NCI-H748 treated with DMSO at 0.1 percent for 48 hours (cell line): ENCODE measurements around the gene SIAH1.
"Not testable (repeated sequence)": the region's sequence is repeated elsewhere in the genome, so short reads cannot be mapped to it uniquely, and the experiment has no call there.

Experiments used
- DNase-seq: peaks from one replicate; lab custom pipeline; 2025; lab: John Stamatoyannopoulos, UW

The SIAH1 gene

DNA sequence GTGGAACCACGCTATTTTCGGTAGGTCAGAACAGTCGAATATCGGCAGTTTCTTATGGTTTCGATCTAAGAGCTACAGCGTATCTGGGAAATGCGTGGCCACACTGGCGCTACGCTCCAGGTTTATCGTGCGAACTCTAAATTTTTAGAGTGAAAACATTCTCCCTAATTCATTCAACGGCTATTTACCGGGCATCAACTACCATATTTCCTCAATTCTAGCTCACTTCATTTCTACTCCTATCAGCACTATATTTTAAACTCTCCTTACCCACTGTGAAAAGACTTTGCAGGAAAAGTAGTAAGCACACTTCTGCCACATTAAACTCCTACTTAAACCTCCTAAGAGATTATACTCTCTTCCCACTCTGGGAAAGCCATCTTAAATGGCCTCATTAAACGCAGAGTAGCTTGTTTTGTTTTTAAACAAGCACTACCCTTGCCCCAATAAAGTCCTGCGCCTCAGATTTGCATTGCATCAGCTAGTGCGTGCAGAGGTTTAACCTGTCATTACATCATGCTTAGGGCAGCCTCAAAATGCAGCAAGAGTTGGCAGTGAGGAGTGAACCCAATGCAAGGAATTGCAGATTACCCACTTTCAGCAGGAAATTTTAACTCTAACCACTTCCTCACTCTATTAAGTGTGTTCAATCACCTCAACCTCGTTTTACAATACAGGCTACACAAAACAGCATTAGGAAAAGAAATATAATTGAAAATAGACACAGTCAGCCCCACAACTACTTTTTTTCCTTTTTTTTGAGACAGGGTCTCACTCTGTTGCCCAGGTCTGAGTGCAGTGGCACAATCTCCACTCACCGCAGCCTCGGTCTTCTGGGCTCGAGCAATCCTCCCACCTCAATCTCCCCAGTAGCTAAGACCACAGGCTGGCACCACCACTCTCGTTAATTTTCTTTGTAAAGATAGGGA, 18.8 kb downstream of the SIAH1 start:
- peak; percentile 21 for DNase-seq

- DNase-seq, result peak; percentile 40
Observed at GRCh38 chr16:48365601-48366164, 19.5 kb downstream of the SIAH1 start.

DNA sequence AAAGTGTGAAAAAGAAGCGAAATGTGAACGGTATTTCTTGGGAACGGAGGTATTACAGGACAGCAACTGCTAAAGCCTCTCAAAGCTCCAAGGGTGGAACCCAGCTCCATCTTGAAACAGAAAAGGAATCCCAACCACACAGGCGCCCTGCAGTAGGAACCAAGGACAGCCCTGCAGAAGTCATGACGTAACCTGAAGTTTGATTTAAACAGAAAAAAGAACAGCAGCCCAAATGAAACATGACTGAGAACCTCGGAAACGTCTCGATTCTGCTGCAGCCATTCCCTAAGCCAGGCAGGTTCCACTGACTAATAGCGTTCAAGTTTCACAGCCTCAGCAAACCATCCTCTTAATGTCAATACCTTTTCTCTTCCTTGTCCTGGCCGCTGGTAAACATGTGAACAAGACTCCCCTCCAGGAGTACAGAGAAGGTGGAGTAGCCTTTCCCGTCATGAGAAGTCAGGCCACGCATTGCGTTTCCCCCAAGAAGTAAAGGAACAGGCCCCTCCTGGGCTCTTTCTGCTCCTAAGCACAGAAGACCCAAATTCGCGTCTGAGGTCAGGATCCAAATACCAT, 20.1 kb downstream of the SIAH1 start:
- DNase-seq, result no peak

- DNase-seq, result no peak
Observed at GRCh38 chr16:48361540-48362144, 23.6 kb downstream of the SIAH1 start.

DNA sequence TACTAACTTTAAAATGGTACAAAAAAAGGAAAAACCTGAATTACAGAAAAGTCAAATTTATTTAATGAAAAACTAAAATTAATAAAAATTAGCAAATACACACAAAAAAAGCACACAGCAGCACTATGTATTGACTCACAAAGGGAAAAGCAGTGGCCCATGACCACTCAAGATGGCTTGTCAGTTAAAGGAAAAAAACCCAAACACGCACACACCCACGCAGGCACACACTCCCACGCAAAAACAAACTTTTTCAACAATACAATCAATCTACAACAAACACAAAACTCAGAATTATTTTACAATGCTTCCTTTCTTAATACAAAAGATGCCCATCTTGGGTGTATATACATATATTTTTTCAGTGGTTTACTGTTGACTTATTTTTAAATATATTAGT, 24.2 kb downstream of the SIAH1 start:
- DNase-seq, result no peak

DNA sequence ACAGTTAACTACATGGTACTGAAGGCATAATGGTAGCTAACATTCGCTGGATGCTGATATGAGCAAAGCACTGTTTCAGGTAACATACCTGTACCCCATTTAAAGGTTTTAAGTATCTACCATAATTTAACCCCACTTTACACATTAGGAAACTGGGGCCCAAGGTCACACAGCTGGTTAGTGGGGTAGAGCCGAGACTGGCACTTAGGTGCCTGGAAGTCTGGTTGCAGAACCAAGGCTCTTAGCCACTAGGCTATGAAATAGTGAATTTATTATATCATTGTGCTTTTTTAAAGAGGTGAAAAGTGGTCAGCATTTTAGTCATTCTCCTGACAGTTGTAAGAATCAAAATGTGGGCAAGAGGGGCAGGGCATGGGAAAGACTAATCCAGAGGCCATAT, 25.2 kb downstream of the SIAH1 start:
- no peak for DNase-seq

- no peak for DNase-seq
Observed at GRCh38 chr16:48358419-48358818, 26.8 kb downstream of the SIAH1 start.

DNA sequence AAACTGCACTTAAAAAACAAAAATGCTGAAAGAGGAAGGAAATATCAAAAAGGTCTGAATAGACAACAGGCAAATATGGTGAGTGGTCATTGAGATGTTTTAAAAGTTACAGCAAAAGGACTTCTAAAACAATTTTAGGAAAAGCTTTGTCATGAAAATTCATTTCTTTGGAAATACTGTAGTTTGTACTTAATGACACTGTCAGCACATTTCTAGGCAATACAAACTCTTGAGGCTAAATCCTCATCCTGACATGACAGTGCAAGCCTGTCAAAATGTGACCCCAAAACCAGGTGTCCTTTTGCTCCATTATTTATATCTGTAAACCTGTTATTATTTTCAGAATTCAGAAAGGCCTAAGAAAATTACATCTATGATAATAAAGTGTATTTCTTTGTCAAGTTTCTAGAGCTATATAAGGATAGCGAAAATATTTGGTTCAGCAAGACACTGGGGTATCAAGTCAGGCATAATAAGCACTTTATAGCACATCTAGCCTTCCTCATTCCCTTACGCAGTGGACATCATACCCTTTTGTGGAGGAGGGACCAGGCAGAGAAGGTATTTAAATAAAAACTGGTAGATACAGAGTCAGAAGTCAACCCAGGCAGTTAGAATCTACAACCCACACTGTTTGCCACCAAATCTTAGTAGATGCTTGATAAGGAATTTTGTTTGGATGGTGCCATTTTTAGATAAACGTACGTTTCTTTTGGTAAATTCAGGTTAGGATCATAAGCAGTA, 28.4 kb downstream of the SIAH1 start:
- no peak for DNase-seq

DNA sequence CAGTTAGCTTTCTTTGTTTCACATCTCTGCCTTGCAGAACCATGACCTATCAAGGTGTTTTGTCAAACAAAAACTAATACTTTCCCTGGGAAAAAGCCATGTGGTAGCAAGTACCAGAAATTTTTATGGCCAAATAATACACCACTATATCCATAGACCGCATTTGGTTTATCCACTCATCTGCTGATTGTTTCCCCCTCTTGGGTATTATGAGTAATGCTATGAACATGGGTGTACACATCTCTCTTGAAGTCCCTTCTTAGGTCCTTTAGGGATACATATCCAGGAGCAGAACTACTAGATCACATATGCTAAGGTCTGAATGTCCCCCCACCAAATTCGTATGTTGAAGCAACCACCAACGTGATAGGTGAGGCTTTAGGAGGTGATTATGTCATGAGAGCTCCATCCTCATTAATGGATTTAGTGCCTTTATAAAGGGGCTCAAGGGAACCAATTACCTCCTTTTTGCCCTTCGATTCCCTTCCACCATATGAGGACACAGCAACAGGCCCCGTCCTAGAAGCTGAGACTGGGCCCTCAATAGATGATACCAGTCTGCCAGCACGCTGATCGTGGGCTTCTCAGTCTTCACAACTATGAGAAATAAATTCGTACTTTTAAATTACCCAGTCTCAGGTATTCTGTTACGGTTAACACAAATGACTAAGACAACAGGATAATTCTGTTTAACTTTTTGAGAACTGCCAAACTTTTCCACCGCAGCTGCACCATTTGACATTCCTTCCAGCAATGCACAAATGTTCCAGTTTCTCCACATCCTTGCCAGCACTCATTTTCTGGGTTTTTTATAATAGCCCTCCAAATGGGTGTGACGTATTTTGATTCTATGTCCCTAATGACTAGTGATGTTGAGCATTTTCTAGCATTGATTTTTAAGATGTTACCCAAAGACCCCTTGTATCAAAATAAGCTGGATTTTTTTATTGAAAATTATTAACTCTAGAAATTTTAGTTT, 30.0 kb downstream of the SIAH1 start:
- DNase-seq, result no peak

GRCh38 chr16:48354385-48354784, 30.8 kb downstream of the SIAH1 start:
- not testable (repeated sequence) for DNase-seq

DNA sequence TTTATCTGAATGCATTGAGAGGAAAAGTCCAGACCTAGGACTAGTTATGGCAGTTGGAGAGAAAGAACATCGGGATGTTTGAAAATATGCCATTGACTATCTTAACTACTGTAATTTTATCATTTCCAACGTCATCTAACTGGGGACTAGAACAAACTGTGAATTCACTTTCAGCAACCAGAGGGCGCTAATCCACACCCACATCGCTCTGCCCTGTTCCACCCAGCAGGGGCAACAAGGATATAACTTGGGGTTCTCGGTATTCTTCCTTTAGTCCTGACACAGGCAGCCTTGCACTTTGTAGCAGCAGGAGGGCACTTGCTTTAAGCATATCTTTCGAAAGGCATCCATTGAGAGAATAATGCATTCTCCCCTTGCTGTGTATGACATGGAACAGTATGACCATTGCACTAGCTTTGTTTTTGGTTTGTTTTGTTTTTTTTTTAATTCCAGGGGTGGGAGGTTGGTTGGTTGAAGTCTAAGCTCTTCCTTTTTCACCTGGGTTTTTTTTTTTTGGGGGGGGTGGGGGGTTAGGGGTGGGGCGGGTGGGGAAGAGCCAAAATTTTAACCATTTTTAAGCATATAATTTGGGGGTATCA, 31.5 kb downstream of the SIAH1 start:
- DNase-seq, result peak; percentile 27

DNA sequence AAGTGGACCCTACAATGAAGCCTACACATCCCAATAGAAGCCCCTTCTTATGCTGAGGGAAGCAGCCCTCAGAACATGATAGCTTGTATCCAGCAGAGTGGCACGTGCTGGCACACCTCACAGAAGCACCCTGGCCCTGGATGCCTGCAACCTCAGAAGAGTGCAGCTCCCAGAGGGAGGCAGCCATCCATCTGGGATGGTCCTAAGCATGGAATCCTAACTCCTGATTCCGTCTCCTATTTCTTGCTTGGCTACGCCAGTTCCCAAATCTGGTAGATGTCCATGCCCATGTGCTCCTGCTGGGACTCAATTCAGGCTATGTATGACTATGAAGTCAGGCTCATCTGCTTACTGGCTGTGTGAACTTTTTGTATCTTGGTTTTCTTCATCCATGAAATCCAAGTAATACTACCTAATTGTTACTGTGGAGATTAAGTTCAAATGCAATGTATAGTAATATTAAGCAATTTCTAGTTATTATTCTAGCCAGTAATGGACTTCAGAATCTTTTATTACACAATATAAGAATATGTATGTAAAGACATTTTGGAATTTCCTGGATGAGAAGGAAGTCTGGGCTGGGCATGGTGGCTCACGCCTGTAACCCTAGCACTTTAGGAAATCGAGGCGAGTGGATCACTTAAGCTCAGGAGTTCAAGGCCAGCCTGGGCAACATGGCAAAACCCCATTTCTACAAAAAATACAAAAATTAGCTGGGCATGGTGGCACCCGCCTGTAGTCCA, 32.4 kb downstream of the SIAH1 start:
- DNase-seq, result no peak

GRCh38 chr16:48350736-48351135, 34.5 kb downstream of the SIAH1 start:
- no peak for DNase-seq

DNA sequence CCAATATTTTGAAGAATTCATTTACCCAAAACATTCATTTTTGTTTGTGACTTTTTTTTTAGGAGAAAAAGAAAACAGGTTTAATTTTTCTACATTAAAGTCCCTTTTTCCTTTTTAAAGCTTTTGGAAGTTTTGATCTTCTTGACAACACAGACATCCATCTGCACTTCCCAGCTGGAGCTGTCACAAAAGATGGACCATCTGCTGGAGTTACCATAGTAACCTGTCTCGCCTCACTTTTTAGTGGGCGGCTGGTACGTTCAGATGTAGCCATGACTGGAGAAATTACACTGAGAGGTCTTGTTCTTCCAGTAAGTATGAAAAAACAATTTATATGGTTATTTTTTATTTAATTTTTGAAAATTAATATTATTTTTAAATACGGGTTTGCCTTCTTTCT, 37.2 kb downstream of the SIAH1 start:
- DNase-seq, result no peak

DNA sequence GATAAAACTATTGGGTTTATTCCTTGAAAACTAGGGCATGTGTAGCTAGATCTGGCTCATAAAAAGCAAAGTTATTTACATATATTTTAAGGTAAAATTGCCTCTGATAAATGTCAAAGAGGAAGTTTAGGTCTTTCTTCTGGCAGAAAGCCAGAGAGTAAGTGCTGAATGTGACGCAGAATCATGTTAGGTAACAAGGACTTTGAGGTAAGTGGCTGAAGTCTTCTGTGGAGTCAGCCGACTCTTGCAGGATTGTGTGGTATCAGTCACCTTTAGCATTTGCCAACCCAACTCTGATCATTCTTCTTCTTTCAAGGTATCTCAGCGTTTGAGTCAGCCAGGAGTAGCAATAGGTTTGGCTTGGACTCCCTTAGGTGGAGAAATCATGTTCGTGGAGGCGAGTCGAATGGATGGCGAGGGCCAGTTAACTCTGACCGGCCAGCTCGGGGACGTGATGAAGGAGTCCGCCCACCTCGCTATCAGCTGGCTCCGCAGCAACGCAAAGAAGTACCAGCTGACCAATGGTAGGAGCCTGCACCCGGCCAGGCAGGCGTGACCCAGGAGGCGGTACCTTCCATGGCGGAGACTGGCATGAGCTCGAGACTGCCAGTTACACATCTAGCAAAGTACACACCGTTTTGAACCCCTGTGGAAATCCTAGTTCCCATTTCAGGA, 37.9 kb downstream of the SIAH1 start:
- DNase-seq, result no peak

- DNase-seq, result no peak
Observed at GRCh38 chr16:48342591-48342990, 42.6 kb downstream of the SIAH1 start.

DNA sequence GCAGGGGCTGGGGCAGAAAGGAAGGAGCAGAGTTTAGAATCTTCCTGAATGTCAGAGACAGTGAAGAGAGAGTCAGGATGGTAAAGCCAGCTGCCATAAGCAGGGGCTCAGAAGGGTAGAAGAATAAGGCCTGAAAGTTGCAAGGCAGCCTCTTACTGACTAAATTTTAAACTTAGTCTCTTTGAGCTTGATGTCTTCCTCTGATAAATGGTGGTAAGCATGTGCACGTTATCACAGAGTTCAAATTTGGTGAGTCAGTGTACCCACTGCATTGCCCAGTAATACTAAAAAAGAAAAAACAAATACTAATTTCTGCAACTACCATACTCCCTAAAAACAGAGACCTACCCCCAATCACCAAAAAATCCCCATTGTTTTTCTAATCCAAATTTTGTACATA, 45.2 kb downstream of the SIAH1 start:
- no peak for DNase-seq

DNA sequence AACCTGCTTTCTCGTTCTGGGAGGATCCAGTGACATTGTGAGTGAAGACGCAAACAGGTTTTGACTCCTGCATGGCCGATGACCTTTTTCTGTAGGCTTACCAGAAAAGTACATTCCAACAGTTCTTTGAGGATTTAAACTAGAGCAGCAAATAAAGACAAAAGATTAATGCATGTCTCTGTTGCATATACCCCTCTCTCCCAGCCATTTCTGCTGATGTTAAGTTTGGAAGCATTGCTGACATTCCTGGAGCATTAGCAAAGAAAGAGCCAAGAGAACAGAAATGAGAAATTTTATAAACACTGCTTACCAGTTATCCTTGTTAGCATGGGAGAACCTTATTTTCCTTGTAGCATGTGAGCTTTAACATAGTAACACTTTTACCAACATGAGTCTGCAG, 49.3 kb downstream of the SIAH1 start:
- no peak for DNase-seq

DNA sequence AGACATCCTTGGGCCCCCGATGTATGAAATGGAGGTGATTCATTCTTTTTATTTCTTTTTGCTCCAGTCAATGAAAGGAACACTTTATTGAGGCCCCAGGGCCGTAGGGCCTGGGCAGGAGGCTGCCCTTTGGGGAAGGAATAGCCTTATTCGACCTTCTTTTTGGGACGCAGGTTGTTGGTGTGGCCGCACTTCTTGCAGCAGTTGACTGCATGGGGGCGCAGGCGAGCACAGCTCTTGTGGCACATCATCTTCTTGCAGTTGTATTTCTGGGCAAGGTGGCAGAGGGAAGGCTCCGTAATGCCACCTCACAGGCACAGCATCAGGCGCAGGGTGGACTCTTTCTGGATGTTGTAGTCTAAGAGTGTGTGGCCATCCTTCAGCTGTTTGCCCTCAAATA, 50.9 kb downstream of the SIAH1 start:
- no peak for DNase-seq
